Sigmoid colon (tissue), 7 donors: ENCODE measurements around the gene OR52N5. TPM values are rescaled to one million over a fixed set of nuclear protein-coding genes. Genes with fewer than 3 reads are reported as not detected.

Experiments
- DNase-seq: peaks from one replicate; pipeline ENCODE4 v3.0.0-alpha.2; 2019
- H3K27ac ChIP-seq, 4 donors: fragments of 200-600 bp; sonication (generic); one replicate each; pipeline ENCODE4 v1.5.1; 2016 to 2019; ENCODE audit warnings: mild to moderate bottlenecking in 1 of 4
- H3K27me3 ChIP-seq, 3 donors: fragments of 200-600 bp; sonication (generic); one replicate each; pipeline ENCODE4 v1.5.1; 2019; ENCODE audit warnings: mild to moderate bottlenecking in 1 of 3
- H3K36me3 ChIP-seq, 4 donors: fragments of 200-600 bp; sonication (generic); one replicate each; pipeline ENCODE4 v1.5.1; 2016 to 2019
- H3K4me1 ChIP-seq, 4 donors: fragments of 200-600 bp; sonication (generic); one replicate each; pipeline ENCODE4 v1.5.1; 2017 to 2019
- H3K4me3 ChIP-seq, 4 donors: fragments of 200-600 bp; sonication (generic); one replicate each; pipeline ENCODE4 v1.5.1; 2017 to 2019; ENCODE audit warnings: mild to moderate bottlenecking in 2 of 4, moderate library complexity in 1 of 4
- H3K9me3 ChIP-seq, 4 donors: fragments of 200-600 bp in 3 of 4; sonication (generic) in 3 of 4; one replicate each; pipeline versions ENCODE4 v1.5.1 to v1.6.1; 2013 to 2019
- CTCF ChIP-seq, 4 experiments: fragments of 450-650 bp in 3 of 4; fragments of 200-600 bp in 1 of 4; IDR thresholded peaks; one replicate each; pipeline ENCODE4 v1.5.1; 2016 to 2019; ENCODE audit warnings: antibody characterized with exemption in 4 of 4, mild to moderate bottlenecking in 3 of 4, moderate library complexity in 2 of 4
- EP300 ChIP-seq, 4 donors: sonication (generic); formaldehyde crosslinking; IDR thresholded peaks; one replicate each; pipeline ENCODE4 v1.6.1; 2017; ENCODE audit warnings: antibody characterized with exemption in 4 of 4
- POLR2A ChIP-seq, 2 donors: fragments of 450-650 bp; IDR thresholded peaks; one replicate each; pipeline ENCODE4 v1.6.1; 2016; ENCODE audit warnings: antibody characterized with exemption in 2 of 2, mild to moderate bottlenecking in 2 of 2, moderate library complexity in 2 of 2
- POLR2AphosphoS5 ChIP-seq, 4 donors: sonication (generic); formaldehyde crosslinking; IDR thresholded peaks; one replicate each; pipeline ENCODE4 v1.6.1; 2017; ENCODE audit warnings: antibody characterized with exemption in 4 of 4
- WGBS, 2 donors: extraction: QIAGEN DNeasy Blood & Tissue Kit; methylation state at CpG; one replicate each; pipeline ENCODE4 v1.1.7; 2013; 5-methylcytosine and 5-hydroxymethylcytosine counted together
- intact Hi-C: fragments of 100-400 bp; cut with DNase I; formaldehyde crosslinking; loops from one replicate; pipeline ENCODE4 v1.15.1; 2023
- polyA plus RNA-seq, 3 donors: library from polyadenylated mRNA; stranded (reverse); fragments of 200-250 nt; gene quantifications; one replicate each; pipeline ENCODE4 v1.2.3, GENCODE V29; 2013
- total RNA-seq, 4 donors: library from RNA; depleted of rRNA; stranded (reverse); fragments of >200 nt; gene quantifications; one replicate each; pipeline ENCODE4 v1.1.0, GENCODE V29; 2016
- donor health status: healthy with polysubstance abuse.
- donor health status: Bipolar disorder and iron deficiency.
- donor health status: healthy.

Gene OR52N5
- total and polyA plus RNA-seq, 7 donors, result not detected

GRCh38 chr11:5746614-5747013 is 36.5 kb downstream of the OR52N5 start:
- no peaks in the 10 kb centered on the region for H3K4me1 ChIP-seq
- no peak for DNase-seq
- H3K27ac ChIP-seq, result no peak overlapping the region
- H3K9me3 ChIP-seq, result no peaks in the 10 kb centered on the region
- no peaks in the 10 kb centered on the region for H3K27me3 ChIP-seq
- H3K36me3 ChIP-seq, result no peaks in the 10 kb centered on the region
- TF ChIP-seq CTCF (IDR thresholded peaks at IDR 0.05) (no peak), POLR2AphosphoS5 (IDR thresholded peaks at IDR 0.05) (no peak), POLR2A (IDR thresholded peaks at IDR 0.05) (no peak), EP300 (IDR thresholded peaks at IDR 0.05) (no peak)
- H3K4me3 ChIP-seq, result no peak overlapping the region
- WGBS, 2 donors, result 89 to 96% methylated on average over 3 of the region's 3 CpGs
- intact Hi-C loops, result no loop called here

- Histone ChIP-seq H3K27me3 (no peaks in the 10 kb centered on the region), H3K27ac (no peak overlapping the region), H3K4me1 (no peaks in the 10 kb centered on the region), H3K9me3 (no peaks in the 10 kb centered on the region), H3K36me3 (no peaks in the 10 kb centered on the region), H3K4me3 (no peak overlapping the region)
- no peak for DNase-seq
- TF ChIP-seq EP300 (IDR thresholded peaks at IDR 0.05) (no peak), CTCF (IDR thresholded peaks at IDR 0.05) (no peak), POLR2A (IDR thresholded peaks at IDR 0.05) (no peak), POLR2AphosphoS5 (IDR thresholded peaks at IDR 0.05) (no peak)
- WGBS, 2 donors, result 13 to 66% methylated on average over 1 of the region's 1 CpG
- intact Hi-C loops, result no loop called here
Observed at GRCh38 chr11:5738431-5738830, 44.7 kb downstream of the OR52N5 start.

GRCh38 chr11:5737670-5738392 is 45.3 kb downstream of the OR52N5 start:
- TF ChIP-seq CTCF (IDR thresholded peaks at IDR 0.05), result no peak
- no peak for TF ChIP-seq POLR2A (IDR thresholded peaks at IDR 0.05)
- no peak for TF ChIP-seq POLR2AphosphoS5 (IDR thresholded peaks at IDR 0.05)
- no peak for TF ChIP-seq EP300 (IDR thresholded peaks at IDR 0.05)
- 88 to 90% methylated on average over 6 of the region's 6 CpGs for WGBS, 2 donors
- H3K27me3 ChIP-seq, result no peaks in the 10 kb centered on the region

GRCh38 chr11:5737091-5737490 is 46.1 kb downstream of the OR52N5 start:
- intact Hi-C loops, result no loop called here
- no peak overlapping the region for H3K27ac ChIP-seq
- no peak for TF ChIP-seq POLR2A (IDR thresholded peaks at IDR 0.05)
- TF ChIP-seq CTCF (IDR thresholded peaks at IDR 0.05), result no peak
- no peak for TF ChIP-seq POLR2AphosphoS5 (IDR thresholded peaks at IDR 0.05)
- TF ChIP-seq EP300 (IDR thresholded peaks at IDR 0.05), result no peak
- no peak overlapping the region for H3K4me3 ChIP-seq
- H3K4me1 ChIP-seq, result no peaks in the 10 kb centered on the region
- no peak for DNase-seq
- no peaks in the 10 kb centered on the region for H3K36me3 ChIP-seq
- no peaks in the 10 kb centered on the region for H3K9me3 ChIP-seq
- no peaks in the 10 kb centered on the region for H3K27me3 ChIP-seq

More at GRCh38 chr11:5737670-5738392, 45.3 kb downstream of the OR52N5 start:
- Histone ChIP-seq H3K4me1 (no peaks in the 10 kb centered on the region), H3K4me3 (no peak overlapping the region), H3K36me3 (no peaks in the 10 kb centered on the region), H3K9me3 (no peaks in the 10 kb centered on the region), H3K27ac (no peak overlapping the region)
- intact Hi-C loops, result no loop called here
- DNase-seq, result no peak

GRCh38 chr11:5736396-5736795 is 46.8 kb downstream of the OR52N5 start, which contains the start of gene OR56B1:
TSS of gene OR56B1 (plus strand) at chr11:5736448. CDS start at chr11:5736517, 69 bp downstream.
- H3K9me3 ChIP-seq, result no peaks in the 10 kb centered on the region
- H3K4me1 ChIP-seq, result no peaks in the 10 kb centered on the region
- no peak for TF ChIP-seq CTCF (IDR thresholded peaks at IDR 0.05)
- TF ChIP-seq EP300 (IDR thresholded peaks at IDR 0.05), result no peak
- no peak for TF ChIP-seq POLR2A (IDR thresholded peaks at IDR 0.05)
- no peak for TF ChIP-seq POLR2AphosphoS5 (IDR thresholded peaks at IDR 0.05)
- no peaks in the 10 kb centered on the region for H3K27me3 ChIP-seq
- no peak within 1 kb of the TSS for H3K27ac ChIP-seq
- H3K36me3 ChIP-seq, result no peaks in the 10 kb centered on the region
- intact Hi-C loops, result no loop called here
- 83 to 92% methylated on average over 1 of the region's 1 CpG for WGBS, 2 donors
- no peak within 1 kb of the TSS for H3K4me3 ChIP-seq
- DNase-seq, result no peak
